T follicular helper cell (primary cell): ENCODE results near the gene CR2.
"Not testable (repeated sequence)": the region's sequence is repeated elsewhere in the genome, so short reads cannot be mapped to it uniquely, and the experiment has no call there.

Experiments
- DNase-seq: peaks from one replicate; pipeline ENCODE4 v3.0.0-alpha.2; 2020; ENCODE audit warnings: low read depth
- total RNA-seq, 2 experiments: gene quantifications; one replicate each; lab custom pipeline; 2026; lab: John Stamatoyannopoulos, UW

CR2 gene
- 0.22 to 3.5 reads per million in 2 experiments for total RNA-seq

- peak; percentile 8 for DNase-seq
Observed at GRCh38 chr1:207454046-207454964, at the start of gene CR2. Gene CR2 (plus strand): TSS chr1:207454328. CDS start chr1:207454419, 91 bp downstream.

DNA sequence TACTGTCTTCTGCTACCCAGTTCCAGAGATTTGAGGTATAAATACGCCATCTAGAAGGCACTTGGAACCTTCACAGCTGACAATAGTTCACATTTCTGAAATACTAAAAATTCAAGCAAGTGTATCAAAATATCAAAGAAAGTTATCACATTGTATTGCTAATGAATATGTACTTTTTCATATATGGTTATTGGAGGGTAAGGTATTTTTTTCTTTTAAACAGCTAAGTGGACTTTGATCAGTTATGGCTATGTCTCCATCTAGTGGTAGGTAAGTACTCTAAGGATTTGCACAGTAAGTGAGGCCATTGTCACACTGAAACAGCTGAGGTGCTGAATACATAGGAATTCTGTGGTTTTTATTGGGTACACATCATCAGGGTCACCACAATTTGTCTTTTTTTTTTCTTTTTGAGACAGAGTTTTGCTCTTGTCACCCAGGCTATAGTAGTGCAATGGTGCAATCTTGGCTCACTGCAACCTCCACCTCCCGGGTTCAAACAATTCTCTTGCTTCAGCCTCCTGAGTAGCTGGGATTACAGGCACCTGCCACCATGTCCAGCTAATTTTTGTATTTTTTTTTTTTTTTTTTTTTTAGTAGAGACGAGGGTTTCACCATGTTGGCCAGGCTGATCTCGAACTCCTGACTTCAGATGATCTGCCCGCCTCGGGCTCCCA is 49.1 kb upstream of the CR2 start:
- DNase-seq, result no peak

- no peak for DNase-seq
Observed at GRCh38 chr1:207405814-207406213, 48.3 kb upstream of the CR2 start.

- DNase-seq, result no peak
Observed at GRCh38 chr1:207407655-207408260, 46.4 kb upstream of the CR2 start.

DNA sequence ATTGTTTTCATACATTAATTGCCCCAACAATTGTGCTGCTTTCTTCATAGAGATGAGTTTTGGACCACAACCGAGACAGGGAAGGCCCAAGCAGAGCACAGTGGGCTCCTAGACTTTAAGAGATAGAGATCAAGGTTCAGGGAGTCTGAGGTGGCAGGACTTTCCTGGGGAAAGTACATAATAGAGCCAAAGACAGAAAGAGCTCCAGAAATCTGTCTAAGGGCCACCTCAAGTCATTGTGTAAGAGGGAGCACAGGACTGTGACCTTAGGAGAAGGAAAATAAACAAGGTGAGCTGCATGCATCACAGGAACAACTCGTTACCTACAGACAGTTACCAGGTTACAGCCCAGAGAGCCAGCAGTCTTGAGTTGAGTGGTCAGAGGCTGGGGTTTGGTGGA is 41.3 kb upstream of the CR2 start:
- no peak for DNase-seq

DNA sequence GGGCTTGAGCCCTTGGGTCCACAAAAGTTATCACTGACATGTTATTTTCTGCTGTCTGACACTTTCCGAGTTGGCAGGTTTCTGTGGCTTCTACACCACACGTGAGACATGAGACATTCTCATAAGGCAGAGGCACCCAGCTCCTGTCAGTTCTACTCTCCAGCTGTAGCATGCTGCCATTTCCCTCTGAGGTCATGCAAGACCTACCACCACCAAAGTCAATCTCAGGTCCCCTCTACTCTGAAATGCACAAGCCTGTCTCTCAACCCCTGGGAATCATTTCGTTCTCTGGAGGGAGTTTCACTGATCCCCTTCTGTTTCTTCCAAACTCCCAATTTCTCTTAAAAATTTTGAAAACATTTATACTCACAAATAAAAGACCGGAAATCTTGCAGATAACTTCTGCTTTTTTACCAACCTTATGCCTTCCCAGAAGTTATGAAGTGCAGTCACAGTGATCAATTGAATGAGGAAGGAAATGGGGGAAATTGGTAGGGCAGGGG is 39.5 kb upstream of the CR2 start:
- DNase-seq, result no peak

GRCh38 chr1:207417076-207417475 is 37.1 kb upstream of the CR2 start:
- DNase-seq, result no peak

DNA sequence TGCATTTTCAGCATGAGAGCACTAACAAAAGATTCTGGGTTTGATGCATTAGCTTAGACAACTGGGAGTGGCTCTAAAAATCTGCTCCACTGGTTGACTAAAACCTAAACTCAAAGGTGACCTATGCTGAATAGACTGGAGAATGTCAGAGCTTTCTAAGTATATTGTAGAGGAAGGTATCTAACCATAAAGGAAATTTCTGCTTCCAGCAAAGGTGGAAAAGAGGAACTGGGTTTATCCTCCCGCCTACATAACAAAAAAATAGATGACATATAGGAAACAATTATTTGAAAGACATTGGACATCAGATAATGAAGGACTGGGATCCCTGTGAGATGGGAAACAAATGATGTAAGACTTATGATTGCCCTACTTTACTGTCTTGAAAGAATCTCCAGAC is 35.8 kb upstream of the CR2 start:
- no peak for DNase-seq

GRCh38 chr1:207420109-207420508 is 34.0 kb upstream of the CR2 start:
- no peak for DNase-seq

DNA sequence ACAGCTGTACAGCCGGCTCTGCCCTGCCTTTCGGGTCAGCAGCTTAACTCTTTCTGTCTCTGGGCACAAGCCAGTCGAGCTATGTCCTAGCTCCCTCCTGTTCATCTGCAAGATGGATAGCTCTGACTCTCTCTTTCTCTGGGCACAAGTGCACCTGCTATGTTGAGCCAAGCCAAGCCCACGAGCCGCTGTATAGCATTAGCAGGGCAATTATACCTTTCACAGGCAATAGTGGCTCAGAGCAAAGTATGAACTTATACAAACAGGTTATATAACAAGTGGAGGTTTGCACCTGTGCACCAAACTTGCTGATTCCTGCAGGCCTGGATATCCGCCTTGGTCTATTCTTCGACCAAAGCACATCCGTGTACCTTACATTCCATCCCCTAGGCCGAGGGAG is 33.0 kb upstream of the CR2 start:
- no peak for DNase-seq

DNA sequence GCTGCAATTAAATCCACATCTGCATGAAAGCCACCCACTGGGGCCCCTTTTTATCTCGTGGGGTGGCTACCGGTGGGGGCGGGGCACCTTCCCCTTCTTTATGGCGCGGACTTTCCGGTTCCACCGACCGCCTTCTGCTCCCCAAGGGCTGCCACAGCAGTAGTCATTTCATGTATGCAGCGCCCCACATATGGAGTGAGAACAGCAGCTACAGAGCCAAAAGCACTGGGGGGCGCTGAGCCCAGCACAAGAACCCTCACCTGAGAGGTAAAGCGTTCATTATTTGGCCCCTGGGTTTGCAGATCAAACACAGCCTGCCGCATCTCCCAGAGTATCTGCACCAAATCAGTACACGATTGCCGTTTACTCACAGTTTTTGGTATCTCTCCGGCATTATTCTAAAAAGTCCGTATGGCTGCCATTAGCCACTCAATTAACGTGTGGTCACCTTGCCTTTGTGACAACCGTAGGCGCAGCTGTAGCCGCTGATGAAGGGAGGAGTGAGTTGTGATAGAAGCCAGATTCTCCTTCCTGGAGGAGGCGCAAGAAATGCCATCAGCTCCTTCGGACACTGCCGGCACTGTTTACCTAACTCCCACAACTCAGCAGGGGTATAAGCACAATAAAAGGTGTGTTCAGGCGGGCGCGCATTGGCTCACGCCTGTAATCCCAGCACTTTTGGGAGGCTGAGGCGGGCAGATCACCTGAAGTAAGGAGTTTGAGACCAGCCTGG is 30.4 kb upstream of the CR2 start:
- no peak for DNase-seq

DNA sequence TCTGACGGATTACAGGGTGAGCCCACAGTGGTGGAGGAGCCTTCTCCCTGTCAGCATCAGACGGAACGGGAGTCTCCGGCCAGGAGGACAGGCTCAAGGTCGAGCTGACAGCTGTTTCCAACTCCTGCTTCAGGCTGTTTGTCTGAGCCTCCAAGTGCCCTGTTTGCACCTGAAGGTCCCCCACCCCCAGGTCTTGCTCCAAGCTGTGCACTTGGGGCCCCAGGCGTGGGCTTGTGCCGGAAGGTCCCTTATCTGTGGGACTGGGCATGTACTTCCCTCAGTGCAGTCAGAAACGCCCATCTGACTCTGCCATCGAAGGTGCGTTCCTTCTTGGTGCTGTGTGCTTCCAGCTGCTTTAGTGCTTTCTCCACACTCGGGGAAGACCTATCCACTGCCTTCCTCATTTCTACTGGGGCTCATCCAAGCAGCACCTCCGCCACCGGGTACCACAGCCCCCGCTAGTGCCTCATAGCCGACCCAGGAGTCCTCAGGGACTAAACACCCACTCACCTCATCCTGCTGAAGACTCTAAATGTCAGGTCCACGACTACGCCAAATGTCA is 29.5 kb upstream of the CR2 start:
- no peak for DNase-seq

- no peak for DNase-seq
Observed at GRCh38 chr1:207427832-207428585, 26.1 kb upstream of the CR2 start.

DNA sequence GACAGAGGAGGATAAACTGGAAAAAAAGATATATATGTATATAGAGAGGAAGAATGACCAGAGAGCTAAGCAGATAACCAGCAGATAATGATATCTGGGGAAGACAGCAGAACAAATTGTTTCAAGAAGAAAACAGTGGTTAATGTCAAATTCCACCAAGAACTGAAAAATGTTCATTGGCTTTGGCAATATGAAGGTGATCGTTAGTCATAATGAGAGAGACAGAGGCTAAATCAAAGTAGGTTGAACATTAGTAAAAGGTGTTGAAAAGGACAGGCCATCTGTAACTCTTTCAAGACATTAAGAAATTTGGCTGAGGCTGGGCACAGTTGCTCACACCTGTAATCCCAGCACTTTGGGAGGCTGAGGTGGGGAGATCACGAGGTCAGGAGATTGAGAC is 25.3 kb upstream of the CR2 start:
- DNase-seq, result no peak

DNA sequence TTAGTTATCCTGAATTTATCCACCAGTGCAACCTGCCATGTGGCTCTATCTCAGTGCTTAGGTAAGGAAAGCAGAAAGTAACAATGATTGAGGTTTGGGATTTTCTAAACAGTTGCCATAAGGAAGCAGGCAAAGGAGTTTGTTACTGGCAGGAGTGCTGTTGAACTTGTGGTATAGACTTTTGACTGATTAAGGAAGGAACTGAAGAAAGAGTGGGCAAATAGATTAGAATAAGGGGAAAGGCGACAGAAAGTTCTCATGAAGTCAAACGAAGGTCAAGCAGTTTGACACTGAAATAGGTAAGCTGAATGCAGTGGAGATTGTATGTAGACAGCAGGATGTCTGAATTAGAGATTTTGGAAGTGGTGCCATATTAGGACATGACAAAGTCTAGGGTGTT is 24.2 kb upstream of the CR2 start:
- no peak for DNase-seq

GRCh38 chr1:207430602-207431001 is 23.5 kb upstream of the CR2 start:
- no peak for DNase-seq

DNA sequence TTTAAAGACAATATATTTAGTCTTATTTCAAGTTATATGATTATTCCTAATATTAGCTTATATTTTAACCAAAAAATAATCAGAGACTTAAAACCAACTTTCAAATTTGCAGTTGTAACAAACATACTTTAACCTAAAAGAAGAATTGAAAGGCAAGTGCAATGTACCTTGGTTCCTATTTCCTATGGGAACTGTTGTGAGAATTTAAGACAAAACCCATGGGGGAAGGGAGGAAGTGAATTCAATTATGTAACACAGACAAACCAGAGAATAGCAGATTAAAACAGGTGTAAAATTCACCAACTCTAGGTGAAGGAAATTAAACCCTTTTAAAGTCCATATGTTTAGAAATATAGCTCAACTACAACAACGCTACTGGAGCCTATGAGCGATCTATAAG is 22.6 kb upstream of the CR2 start:
- no peak for DNase-seq

GRCh38 chr1:207433435-207433834 is 20.7 kb upstream of the CR2 start:
- no peak for DNase-seq

GRCh38 chr1:207436746-207437145 is 17.4 kb upstream of the CR2 start:
- DNase-seq, result not testable (repeated sequence)

- DNase-seq, result no peak
Observed at GRCh38 chr1:207440626-207441025, 13.5 kb upstream of the CR2 start.
